HG03342 (cell line): Measurements from ENCODE around the gene RBM19.

ENCODE experiments used
- ATAC-seq: cut with Tn5 transposase; IDR thresholded peaks from one replicate; pipeline ENCODE4 v1.9.1; 2021; ENCODE audit warnings: mild to moderate bottlenecking, moderate library complexity; ENCODE audit not compliant: unreplicated experiment

Gene RBM19

DNA sequence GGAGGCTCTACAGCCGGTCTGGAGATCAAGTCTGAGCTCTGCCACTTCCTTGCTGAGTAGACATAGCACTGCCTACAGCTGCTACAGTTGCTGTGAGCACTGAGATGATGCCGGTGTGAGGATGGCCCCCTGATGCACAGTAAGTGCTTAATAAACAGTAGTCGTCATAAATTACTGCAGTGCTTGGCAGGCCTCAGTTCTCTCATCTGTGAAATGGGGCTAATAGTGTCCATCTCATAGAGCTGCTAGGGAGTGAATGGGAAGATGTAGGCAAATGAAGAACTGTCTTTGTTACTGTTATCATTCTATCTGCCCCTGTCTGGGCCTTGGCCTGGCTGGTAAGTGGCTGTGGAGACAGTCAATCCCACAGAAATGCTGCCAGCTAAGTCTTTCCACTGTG lies 124.3 kb downstream of the RBM19 start:
- ATAC-seq, result no peak

GRCh38 chr12:113840401-113841042 lies 125.6 kb downstream of the RBM19 start:
- no peak for ATAC-seq

GRCh38 chr12:113838896-113839295 lies 127.2 kb downstream of the RBM19 start:
- ATAC-seq, result no peak

GRCh38 chr12:113837528-113838296 lies 128.4 kb downstream of the RBM19 start:
- ATAC-seq, result no peak

GRCh38 chr12:113837084-113837483 lies 129.0 kb downstream of the RBM19 start:
- no peak for ATAC-seq

DNA sequence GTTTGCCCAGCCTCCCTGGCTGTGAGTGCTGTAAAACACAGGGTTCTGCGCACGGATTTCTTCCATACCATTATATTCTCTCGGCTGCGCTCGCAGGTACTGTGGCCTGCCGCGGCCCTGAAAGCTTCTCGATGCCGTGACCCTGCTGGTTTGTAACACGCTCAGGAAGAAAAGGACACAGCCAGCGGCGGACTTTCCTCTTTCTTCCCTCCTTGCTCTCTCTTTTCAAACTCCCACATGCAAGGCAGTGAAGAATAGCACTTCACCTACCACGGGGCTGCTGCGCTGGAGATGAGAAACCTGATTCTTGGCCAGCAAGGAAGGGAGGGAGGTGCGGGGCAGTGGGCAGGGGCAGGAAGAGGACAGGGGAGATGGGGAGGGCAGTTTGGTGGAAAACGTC lies 130.2 kb downstream of the RBM19 start:
- no peak for ATAC-seq

- no peak for ATAC-seq
These were observed 130.7 kb downstream of the RBM19 start for GRCh38 chr12:113835433-113835832.

GRCh38 chr12:113833422-113833821 lies 132.7 kb downstream of the RBM19 start:
- no peak for ATAC-seq

GRCh38 chr12:113831476-113831875 lies 134.6 kb downstream of the RBM19 start:
- no peak for ATAC-seq

DNA sequence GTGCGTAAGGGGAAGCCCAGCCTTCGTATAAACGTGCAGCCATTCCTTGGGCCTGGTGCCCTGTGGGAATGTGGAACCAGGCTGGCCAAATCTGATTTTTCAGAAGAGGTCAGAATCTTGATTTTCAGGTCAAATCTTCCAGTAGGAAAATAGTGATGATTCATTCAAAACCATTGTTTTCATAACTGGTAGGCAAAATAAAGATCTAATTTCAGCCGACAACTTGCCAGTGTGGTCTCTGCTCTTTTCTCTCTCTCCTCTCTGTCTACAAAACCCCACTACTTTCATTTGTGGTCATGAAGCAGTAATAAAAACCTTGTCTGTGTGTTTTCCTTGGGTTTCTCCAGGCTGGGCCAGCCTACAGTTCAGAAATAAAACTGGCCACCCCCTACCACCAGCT lies 135.1 kb downstream of the RBM19 start:
- ATAC-seq, result no peak

- no peak for ATAC-seq
These were observed 136.9 kb downstream of the RBM19 start for GRCh38 chr12:113829212-113829611.

GRCh38 chr12:113827539-113828114 lies 138.5 kb downstream of the RBM19 start:
- no peak for ATAC-seq

GRCh38 chr12:113826805-113827538 lies 139.2 kb downstream of the RBM19 start:
- no peak for ATAC-seq

GRCh38 chr12:113825705-113826104 lies 140.4 kb downstream of the RBM19 start:
- ATAC-seq, result no peak

DNA sequence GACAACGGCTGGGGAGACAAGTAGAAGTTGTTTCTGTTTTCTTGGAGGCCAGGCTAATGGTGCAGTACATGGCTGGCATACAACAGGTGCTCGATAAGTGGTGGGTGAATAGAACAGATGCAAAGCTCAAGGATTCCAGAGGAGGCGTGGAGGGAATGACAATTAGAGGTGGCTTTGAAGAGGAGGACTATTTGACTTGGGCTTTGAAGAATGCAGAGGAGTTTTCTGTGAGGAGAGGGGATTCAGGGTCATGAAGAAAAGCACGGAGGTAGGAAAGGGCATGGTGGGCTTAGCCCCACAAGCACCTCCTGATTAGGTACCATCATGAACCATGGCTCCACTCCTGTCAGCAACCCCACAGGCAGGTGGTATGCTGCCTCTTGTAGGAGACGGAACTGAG lies 142.3 kb downstream of the RBM19 start:
- no peak for ATAC-seq

GRCh38 chr12:113823016-113823415 lies 143.1 kb downstream of the RBM19 start:
- no peak for ATAC-seq

DNA sequence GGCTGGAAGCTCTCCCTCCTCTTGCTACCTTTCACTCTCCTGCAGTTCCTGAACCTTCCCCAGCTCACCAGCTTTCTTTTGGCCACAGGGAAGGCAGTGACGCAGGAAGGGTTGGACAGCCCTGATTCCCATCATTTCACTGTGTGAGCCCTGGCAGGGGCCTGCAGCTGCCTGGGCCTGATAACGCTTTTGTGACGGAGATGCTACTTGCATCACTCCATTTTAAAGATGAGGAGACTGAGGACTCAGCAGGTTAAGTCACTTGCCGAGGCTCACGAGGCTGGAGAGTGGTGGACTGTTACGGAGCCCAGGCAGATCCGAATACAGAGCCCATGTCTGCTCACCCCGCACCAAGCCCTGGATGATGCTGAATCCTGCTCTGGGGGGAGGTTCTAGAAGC lies 145.3 kb downstream of the RBM19 start:
- no peak for ATAC-seq

- ATAC-seq, result no peak
These were observed 145.8 kb downstream of the RBM19 start for GRCh38 chr12:113820309-113820708.

GRCh38 chr12:113819495-113819894 lies 146.6 kb downstream of the RBM19 start:
- ATAC-seq, result no peak

DNA sequence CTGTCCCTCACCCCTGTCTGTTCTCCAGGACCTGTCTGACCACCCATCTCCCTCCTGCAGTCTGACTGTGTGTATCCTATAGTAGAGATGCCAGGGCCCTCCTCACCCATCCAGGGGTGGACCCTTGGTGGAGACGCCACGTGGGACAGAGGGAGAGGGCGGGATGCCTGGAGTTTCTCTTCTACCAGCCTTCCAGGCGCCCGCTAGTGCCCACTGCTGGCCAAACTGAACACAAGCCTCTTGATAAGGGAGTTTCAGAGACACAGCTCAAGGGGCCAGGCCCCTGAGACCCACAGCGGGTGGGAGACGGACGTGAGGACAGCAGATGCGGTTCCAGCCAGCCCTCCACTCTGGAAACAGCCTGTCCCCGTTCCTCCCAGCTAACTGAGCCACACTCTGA lies 147.3 kb downstream of the RBM19 start:
- no peak for ATAC-seq

DNA sequence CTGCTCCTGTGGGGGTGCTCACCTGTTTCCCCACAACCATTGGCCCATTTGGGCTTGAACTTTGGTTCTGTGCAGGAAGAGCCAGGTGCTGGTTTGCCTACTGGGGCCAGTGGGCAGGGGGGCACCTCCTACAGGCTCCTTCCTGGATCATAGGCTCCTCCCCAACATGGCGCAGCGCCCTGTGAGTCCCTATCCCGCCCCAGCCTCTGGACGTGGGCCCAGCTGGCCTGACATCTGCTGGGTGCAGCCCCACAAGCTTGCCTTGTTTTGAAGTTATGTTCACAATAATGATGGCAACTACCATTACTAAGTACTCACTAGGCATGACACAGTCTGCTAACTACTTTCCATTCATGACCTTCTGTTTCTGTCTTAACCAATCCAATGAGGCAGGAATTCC lies 147.8 kb downstream of the RBM19 start:
- ATAC-seq, result no peak

DNA sequence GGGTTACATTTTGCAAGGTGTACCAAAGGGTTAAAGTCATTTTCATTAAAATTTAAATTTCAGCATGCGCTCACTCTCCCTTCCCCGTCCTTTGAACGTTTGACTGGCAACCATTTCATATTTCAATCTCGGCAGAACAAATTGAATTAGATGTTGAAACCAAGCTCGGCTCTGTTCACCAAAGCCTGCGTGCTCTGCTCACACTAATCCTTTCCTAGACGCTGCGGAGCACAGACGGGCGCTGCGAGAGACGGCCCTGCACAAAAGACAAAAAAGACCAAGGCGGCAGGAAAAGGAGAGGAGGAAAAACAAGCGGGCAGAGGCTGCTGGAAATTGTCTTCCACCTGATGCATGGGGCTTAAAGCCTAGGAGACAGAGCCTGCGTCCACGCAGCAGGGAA lies 149.3 kb downstream of the RBM19 start:
- ATAC-seq, result no peak
